Hematopoietic multipotent progenitor cell (in vitro differentiated cells): ENCODE results near the gene TMEM121. TPM values are rescaled to one million over a fixed set of nuclear protein-coding genes. Genes with fewer than 3 reads are reported as not detected.

Source experiments
- DNase-seq, 3 donors: peaks; one replicate each; pipeline ENCODE4 v3.0.0-alpha.2; 2011 to 2015; ENCODE audit warnings: low read depth in 2 of 3, low spot score in 2 of 3
- total RNA-seq: library from RNA; depleted of rRNA; stranded (reverse); fragments of >200 nt; gene quantifications from one replicate; pipeline ENCODE4 v1.2.3, GENCODE V29; 2012

TMEM121 gene
- total RNA-seq, result 46.3 TPM

- no peak for DNase-seq
Measured at GRCh38 chr14:105525861-105526775, at the start of gene TMEM121. Gene TMEM121, plus strand, starts transcription at chr14:105526583. Its CDS starts 2,252 bp downstream, at chr14:105528835.

GRCh38 chr14:105476831-105477659 is 49.3 kb upstream of the TMEM121 start:
- no peak for DNase-seq

GRCh38 chr14:105477660-105478397 is 48.6 kb upstream of the TMEM121 start:
- peak in 2 of 3 donors; percentile 49 to 56 for DNase-seq

- DNase-seq, result no peak
Measured at GRCh38 chr14:105478398-105479251, 47.8 kb upstream of the TMEM121 start.

GRCh38 chr14:105479431-105480158 is 46.8 kb upstream of the TMEM121 start:
- DNase-seq, result no peak

- DNase-seq, result no peak
Measured at GRCh38 chr14:105480199-105480746, 46.1 kb upstream of the TMEM121 start.

- DNase-seq, result peak; percentile 88 to 91 (median 90)
Measured at GRCh38 chr14:105480807-105481801, 45.3 kb upstream of the TMEM121 start.

GRCh38 chr14:105481886-105482457 is 44.4 kb upstream of the TMEM121 start:
- peak; percentile 94 to 99 (median 98) for DNase-seq

- DNase-seq, result no peak
Measured at GRCh38 chr14:105482486-105483110, 43.8 kb upstream of the TMEM121 start.

GRCh38 chr14:105483300-105484068 is 42.9 kb upstream of the TMEM121 start:
- no peak for DNase-seq

- DNase-seq, result no peak
Measured at GRCh38 chr14:105484069-105484996, 42.0 kb upstream of the TMEM121 start.

GRCh38 chr14:105484997-105485393 is 41.4 kb upstream of the TMEM121 start:
- DNase-seq, result no peak

- DNase-seq, result peak in 2 of 3 donors; percentile 84 to 86
Measured at GRCh38 chr14:105485739-105486162, 40.6 kb upstream of the TMEM121 start.

GRCh38 chr14:105486163-105486973 is 40.0 kb upstream of the TMEM121 start, which contains the start of gene CRIP1:
Gene CRIP1, plus strand, starts transcription at chr14:105486886. Its CDS starts 374 bp downstream, at chr14:105487260.
- DNase-seq, result no peak
